ENCODE results near the gene SPATS2L. TPM values are rescaled to one million over a fixed set of nuclear protein-coding genes. Genes with fewer than 3 reads are reported as not detected.

SPATS2L gene
- total RNA-seq, 1 experiment from 2014 or later: 66.2 TPM

DNA sequence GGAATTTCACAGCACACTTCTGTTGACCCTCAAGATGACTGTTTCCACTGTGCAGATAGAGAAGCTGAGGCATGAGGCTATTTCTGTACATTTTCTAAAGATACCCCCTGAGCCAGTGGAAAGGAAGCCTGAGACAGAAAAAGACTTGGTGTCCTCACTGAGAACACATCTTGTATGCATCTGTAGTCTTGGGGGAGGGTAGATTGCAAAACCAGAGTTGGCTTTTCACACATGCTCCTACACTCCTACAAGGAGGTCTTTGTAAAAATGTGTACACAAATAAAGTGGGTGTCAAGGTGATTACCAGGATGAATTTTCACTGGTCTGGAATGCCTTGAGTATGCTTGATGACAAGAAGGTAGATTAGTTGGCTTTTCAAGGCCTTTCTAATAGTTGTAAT lies 105.3 kb downstream of the SPATS2L start:
- DNase-seq (ENCODE audit: low read depth): no peak

DNA sequence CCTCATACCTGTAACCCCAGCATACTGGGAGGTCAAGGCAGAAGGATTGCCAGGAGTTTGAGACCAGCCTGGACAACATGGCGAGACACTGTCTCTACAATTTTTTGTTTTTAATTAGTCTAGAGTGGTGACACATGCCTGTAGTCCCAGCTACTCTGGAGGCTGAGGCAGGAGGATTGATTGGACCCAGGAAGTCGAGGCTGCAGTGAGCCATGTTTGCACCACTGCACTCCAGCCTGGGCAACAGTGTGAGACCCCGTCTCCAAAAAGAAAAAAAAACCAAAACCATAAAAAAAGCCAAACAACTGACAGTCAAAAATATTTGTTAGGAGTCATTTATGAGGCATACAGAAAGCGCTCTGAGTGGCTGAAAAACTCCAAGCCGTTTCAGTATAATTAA lies 107.9 kb downstream of the SPATS2L start:
- no peak for DNase-seq (ENCODE audit: low read depth)

DNA sequence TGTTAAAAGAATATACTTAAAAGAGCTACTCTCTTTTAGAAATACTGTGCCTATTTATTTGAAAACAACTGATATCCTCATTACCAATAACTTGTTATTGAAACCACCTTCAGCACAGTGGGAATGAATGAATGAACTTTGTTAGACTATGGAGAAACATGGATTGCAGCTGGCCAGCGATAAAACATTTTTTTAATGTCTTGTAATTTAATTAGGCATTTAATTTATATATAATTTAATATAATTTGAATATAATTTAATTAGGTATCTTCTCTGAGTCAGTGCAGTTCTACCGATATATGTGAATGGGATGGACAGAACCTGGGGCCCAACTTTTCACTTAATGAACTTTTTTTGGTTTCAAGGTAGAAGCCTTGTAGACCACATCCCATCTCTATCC lies 109.0 kb downstream of the SPATS2L start:
- no peak for DNase-seq (ENCODE audit: low read depth)

DNA sequence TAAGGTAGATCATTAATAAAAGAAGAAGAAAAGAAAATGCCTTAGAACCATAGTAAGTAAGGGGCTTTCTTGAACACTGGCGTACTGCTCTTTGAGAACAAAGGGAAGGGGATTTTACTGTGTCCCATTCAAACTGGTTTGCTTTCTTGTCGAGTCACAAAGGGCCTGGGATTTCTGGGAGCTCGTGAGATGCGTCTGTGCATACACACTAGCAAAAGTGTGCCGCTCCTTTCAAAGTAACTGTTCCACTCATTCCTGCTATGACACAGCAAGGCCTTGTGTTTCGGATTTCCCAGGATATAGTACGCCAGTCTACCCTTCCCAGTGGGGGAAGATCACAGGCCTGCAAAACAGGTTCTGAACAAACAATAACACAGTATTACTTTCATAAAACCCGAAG lies 110.4 kb downstream of the SPATS2L start:
- DNase-seq (ENCODE audit: low read depth): no peak

DNA sequence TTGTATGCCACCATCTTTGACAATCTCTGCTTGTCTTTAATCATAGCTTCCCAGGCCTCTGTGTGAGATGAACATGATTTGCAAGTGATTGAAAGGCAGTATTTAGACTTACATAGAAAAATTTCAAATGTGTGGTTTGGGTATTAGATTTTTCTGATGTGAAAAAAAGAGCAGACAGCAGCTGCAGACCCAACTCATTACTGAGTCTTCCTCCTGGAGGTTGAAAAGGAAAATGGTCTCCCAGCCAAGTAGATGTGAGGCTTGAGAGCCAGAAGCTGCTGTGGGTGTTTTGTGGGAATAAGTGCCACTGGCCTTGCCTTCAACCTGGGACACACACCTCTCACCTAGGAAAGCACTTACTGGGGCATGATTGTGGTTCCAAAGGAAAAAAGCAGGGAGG lies 110.9 kb downstream of the SPATS2L start:
- no peak for DNase-seq (ENCODE audit: low read depth)

DNA sequence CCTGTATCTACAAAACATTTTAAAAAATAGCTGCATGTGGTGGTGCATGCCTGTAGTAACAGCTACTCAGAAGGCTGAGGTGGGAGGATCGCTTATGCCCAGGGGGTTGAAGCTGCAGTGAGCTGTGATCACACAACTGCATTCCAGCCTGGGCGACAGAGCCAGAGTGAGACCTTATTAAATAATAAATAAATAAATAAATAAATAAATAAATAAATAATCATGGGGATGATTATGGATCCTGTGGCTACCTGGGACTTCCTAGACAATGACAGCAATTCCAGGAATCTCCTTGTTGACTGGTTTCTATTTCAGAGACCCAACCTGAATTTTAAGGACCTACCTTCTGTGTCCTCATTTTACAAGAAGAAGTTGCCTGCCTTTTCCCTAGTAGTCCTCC lies 111.9 kb downstream of the SPATS2L start:
- no peak for DNase-seq (ENCODE audit: low read depth)

DNA sequence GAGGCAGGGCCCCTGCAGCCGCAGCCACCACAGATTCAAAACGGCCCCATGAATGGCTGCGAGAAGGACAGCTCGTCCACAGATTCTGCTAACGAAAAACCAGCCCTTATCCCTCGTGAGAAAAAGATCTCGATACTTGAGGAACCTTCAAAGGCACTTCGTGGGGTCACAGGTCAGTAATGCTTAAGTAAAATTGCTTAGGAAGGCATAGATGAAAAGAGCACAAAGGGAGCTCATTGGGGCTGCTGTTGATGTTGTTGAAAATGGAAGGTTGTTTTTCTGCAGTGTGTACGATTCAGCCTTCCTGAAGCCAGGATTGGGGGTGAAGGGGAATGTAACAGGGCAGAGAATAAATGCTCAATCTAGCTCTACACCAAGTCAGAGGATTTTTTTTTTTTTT lies 112.8 kb downstream of the SPATS2L start:
- no peak for DNase-seq (ENCODE audit: low read depth)

DNA sequence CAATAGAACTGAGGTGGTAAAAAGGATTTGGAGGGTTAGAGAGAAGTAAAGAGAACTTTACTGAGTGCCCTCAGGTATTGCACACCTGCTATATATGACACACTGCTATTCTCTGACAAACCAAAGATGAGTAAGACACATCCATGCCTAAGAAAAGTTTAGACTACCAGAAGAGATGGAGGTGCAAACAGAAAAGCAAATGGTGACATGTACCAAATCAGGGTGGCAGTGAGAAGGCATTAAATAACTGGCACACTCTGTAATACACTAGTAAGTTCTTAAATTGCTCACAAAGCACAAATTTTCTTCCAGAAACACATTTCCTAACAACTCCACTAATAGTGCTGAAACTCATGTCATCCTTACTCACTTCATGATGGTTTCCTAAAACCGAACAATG lies 114.8 kb downstream of the SPATS2L start:
- DNase-seq (ENCODE audit: low read depth): no peak

DNA sequence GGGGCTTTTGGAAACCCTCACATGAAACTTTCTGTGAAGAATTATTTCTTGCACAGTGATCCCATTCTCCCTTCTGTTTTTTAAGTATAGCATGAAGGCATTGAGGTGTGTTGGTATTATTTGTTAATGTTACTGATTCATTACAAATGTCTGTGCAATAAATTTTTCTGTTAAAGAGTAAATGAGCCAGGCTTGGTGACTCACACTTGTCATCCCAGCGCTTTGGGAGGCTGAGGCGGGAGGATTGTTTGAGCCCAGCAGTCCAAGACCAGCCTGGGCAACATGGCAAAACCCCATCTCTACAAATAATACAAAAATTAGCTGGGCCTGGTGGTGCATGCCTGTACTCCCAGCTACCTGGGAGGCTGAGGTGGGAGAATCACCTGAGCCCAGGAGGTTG lies 115.6 kb downstream of the SPATS2L start:
- DNase-seq (ENCODE audit: low read depth): no peak

DNA sequence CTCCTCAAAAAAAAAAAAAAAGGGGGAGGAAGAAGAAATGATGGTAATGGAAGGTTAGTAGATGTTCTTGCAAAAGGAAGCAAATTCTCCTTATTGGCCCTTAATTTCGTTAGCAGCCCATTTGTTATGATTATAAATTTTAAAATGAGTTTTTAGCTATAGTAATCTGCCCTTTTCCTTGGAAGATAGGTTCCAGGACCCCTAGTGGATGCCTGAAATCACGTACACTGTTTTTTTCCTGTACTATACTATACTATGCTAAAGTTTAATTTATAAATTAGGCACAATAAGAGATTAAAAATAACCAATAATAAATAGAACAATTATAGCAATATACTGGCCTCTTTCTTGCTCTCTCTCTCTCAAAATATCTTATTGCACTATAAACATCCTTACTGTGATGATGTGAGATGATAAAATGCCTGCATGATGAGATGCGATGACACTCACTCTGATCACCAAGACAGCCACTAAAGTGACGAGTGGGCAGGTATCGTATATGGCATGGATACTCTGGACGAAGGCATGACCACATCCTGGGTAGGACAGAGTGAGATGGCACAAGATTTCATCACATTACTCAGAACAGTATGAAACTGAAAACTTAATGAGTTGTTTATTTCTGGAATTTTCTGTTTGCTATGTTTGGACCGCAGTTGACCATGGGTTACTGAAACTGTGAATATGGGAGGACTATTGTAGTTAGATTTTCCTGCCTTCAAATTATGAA lies 116.2 kb downstream of the SPATS2L start:
- no peak for DNase-seq (ENCODE audit: low read depth)

DNA sequence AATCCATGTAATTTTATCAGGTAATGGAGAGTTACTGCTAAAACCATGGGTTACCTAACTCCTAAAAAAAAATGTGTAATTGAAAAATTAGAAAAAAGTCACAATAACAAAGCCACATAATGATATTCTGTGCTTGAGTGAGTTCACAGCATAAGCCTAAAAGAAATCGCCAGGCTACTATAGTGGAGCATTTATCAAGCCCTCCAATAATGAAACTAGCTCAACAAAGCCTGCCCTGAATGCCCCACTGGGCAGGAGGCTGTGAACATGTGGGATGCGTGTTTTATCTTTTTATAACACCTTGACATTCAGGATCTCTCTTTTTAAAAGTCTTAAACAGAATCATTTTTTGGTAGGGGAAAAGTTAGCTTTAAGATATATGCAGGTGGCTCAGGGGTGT lies 117.0 kb downstream of the SPATS2L start:
- no peak for DNase-seq (ENCODE audit: low read depth)

DNA sequence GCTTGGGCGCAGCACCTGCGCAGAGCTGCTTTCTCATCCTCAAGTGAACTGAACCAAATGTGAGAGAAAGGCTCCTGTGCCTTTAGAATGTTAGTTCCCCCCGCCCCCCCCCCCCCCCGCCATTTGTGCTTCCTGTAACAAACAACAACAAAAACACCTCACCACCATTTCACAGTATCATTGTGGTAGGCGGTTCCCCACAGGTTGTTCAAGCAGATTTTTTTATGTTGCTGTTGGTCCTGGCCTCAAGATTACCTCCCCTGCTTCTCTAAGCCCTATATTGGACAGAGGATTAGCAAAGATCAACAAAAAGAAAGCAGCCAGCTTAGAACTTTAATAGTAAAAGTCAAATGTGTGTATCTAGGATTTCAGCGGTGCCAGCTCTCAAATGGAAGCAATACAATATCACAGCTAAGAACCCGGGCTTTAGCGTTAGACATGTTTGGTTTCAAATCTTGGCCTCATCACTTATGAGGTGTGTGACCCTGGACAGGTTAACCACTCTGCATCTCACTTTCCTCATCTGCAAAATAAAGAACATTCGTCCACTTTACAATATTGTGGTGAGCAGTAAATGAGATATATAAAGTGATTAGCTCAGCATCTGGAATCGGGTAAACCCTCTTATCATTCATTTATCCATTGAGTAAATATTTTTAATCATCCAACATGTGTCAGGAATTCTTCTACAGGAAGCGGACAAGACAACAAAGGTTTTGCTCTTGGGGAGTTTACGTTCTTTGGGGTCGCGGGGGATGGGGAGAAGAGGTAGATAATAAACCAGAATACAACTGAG lies 118.7 kb downstream of the SPATS2L start:
- DNase-seq (ENCODE audit: low read depth): no peak

DNA sequence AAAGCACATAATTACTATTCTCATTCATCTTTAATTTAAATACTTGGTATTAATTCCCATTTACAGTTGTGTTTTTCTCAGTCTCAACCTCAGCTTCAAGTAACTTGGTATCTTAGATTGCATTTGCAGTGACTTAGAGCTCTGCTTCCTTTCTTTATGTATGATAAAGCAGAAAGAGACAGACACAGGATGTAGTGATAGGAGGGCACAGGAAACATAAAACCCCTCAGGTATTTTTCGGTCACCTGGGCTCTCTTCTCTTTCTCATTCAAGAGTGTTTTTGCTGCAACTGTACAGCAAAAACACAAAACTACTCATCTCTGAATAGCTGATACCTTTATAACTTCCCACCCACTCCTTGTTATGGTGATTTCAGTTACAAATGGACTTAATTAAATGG lies 120.3 kb downstream of the SPATS2L start:
- no peak for DNase-seq (ENCODE audit: low read depth)

DNA sequence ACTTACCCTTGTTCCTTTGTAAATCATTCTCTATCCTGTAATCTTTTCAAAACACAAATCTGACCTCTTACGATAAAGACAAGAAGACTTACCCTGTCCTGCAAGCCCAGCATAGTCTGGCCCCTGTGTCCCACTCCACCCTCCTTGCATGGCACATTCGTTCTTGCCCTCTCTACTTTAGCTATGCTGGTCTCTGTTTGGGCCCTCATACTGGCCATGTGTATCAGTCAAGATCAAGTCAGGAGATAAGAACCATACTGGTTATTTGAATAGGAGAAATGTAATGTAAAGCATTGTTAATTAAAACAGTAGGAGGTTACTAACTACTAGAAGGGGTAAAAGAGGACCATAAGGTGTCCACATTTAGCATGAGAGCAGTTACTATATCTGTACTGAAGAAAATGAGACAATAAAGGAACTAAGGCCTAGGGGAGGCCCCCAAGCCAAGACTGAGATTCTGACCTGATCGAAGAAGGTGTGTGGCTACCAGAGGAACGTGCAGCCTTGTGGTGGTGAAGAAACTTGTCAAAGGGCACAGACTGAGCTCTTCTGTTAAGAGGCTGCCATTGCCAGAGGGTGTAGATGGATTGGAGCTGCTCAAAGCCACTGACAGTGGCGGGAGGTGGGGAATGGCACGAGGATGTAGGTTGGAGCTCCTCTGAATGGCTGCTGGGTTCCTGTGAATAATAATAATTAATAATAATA lies 122.6 kb downstream of the SPATS2L start:
- no peak for DNase-seq (ENCODE audit: low read depth)

DNA sequence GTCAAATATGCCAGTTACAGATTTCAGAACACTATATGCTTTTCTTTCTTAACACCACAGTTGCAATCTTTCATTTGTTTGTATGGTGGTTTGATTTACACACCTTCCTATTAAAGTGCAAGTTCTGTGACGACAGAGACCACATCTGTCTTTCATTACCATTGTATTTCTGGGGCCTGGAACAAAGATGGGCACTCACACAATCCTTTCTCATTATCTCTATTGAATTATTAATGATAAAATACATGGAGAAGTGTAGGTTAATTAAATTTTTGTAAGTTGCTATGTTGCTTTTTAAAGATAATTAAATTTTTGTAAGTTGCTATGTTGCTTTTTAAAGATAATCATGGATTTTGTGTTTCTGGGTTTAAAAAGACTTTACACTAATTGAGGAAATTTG lies 123.5 kb downstream of the SPATS2L start:
- no peak for DNase-seq (ENCODE audit: low read depth)

DNA sequence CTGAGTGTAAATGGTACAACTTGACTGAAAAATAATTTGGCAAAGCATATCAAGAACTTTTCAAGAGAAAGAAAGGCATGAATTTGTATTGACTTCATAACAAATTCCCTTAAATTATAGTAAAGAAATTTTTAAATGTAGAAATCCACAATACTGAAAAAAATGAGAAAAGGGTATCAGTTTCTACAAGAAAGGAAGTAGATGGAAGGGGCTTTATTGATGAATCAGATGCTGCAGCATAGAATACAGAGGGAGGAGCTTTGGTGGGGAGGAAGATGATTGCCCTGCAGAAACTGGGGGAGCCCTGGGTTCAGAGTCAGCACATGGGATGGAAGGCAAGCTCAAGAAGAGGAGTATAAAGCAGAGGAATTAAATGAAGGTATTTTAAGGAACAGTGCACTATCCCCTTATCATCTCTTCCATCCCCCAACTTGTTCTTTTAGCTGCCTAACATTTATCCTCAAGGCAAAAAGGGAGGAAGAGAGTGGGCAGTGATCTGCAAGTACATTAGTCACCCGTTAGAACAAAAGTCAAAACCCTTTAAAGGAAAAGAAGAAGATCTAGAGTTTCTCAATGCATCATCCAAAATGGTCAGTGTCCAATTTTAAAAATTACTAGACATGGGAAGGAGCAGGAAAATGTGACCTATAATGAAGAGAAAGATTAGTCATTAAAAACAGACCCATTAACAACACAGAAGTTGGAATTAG lies 125.7 kb downstream of the SPATS2L start:
- DNase-seq (ENCODE audit: low read depth): no peak

DNA sequence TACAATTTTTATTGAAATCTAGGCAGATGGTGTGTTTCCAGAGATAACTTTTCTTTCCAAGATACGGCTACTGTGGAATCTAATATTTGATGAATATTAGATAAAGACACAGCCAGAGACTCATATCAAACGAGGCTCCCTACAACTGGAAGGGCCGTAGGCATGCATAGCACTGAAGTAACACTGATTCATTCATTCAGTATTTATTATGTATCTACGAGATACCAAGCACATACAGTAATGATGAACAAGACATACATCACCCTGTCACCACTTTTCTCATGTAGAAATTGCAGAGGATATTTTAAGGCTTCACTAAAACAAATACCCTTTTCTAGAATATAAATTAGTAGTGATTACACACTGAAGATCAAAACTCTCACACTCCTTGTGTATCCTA lies 128.9 kb downstream of the SPATS2L start:
- no peak for DNase-seq (ENCODE audit: low read depth)

DNA sequence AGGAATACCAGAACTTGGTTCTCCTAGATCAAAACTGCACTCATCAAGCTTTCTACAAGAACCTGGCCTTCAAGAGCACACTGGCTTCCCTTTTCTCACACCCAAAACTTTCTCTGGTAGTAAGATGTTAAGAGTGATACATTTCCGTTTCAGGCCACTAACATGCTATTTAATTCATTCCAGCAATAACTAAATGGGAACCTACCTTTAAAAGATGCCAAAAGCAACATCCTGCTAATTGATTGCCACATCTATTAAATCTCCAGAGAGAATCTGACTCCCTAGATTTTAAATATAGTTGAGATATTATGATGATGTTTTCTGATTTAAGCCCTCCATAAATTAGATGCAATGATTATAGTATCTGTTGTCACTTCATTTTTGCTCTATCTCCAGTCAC lies 131.8 kb downstream of the SPATS2L start:
- DNase-seq (ENCODE audit: low read depth): no peak

DNA sequence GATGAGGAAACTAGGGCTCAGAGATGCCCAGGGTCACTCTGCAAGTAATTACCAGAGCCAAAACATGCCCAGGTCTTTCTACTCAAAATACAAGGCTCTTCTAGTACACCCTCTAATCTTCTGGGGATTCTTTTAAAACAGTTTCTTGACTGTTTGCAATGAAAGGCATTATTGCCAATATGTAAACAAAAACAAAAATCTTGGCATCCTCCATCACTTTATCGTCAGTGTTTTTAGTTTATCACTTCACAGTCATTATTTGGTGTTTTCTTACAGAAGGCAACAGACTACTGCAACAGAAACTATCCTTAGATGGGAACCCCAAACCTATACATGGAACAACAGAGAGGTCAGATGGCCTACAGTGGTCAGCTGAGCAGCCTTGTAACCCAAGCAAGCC lies 132.4 kb downstream of the SPATS2L start:
- DNase-seq (ENCODE audit: low read depth): no peak

DNA sequence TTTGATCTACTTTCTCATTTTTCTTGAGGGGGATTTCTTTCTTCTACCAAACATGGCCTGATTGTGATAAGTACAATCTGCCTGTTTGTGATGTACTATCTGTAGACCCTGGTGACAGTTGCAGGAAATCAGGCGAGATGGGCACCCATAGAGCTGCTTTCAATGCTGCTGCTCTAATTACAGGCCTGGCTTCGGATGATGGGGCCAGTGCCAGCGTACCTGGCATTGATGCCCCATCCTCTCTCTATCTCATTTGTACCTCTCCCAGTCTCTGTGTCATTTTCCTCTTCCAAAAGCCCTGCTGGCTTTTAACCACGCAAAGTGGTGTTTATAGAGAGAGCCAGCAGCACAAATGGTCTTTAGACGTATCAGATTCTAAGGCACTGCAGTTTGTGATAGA lies 133.5 kb downstream of the SPATS2L start:
- DNase-seq (ENCODE audit: low read depth): no peak

DNA sequence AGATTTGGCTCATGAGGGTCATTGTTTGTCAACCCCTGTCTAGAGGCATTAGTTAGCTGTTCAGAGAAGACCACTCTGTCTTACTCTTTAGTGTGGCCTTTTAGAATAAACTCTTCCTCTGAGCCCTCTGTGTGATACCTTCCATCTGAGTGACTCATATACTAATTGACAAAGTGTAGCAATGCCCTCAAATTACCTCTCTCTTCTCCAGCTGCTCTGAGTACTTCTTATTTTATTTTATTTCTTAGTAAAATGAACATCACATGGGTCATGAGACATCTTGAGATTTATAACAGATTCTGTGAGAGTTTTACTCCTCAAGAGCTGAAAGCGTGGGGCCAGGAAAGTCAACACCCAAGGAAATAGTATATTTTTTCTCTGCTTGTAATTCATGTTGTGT lies 136.0 kb downstream of the SPATS2L start:
- DNase-seq (ENCODE audit: low read depth): no peak

DNA sequence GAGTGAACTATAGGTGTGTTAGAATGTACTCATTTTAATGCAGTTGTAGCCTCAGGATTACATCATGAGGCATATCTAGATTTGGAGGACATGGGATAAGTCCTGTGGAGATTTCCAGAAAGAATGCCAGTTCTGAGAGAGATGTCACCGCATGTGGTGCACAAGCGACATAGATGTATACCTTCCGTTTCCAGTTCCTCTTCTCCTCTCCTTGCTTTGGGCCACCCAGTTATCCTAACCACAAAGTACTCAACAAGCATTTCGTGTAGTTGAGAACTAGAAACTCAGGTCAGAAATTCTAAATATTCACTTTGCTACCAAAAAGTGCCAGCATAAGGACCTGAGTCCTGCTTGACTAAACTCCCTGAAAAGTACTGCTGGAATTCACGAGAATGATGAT lies 136.9 kb downstream of the SPATS2L start:
- DNase-seq (ENCODE audit: low read depth): no peak
